SK-N-SH (cell line): Measurements from ENCODE around the gene CD22. TPM values are rescaled to one million over a fixed set of nuclear protein-coding genes. Genes with fewer than 3 reads are reported as not detected.

Source experiments
- CTCF ChIA-PET: fragments of 300-600, 350-600 bp; formaldehyde crosslinking; extraction: SDS; loops from one replicate; lab custom pipeline; 2021; lab: Yijun Ruan, JAX
- POLR2A ChIA-PET: fragments of 350-600 bp; sonication (Branson Sonifier 250); formaldehyde crosslinking; extraction: SDS; loops from one replicate; lab custom pipeline; 2020; ENCODE audit warnings: antibody characterized with exemption, inconsistent platforms; lab: Yijun Ruan, JAX
- DNase-seq: peaks from one replicate; pipeline ENCODE4 v3.0.0; 2012
- H2AFZ ChIP-seq: fragments of 200-600 bp; sonication (generic); 2 replicates; pipeline ENCODE4 v1.8.1; 2016; ENCODE audit warnings: antibody characterized with exemption, mild to moderate bottlenecking, low read depth
- H3F3A ChIP-seq: fragments of 200-600 bp; sonication (generic); replicated peaks from 2 replicates; pipeline ENCODE3; 2016; ENCODE audit warnings: antibody characterized with exemption, mild to moderate bottlenecking; ENCODE audit not compliant: insufficient read depth
- H3K27ac ChIP-seq, 2 experiments: fragments of 200-500 bp in 1 of 2; fragments of 200-600 bp in 1 of 2; sonication (Bioruptor generic) in 1 of 2; sonication (generic), shearing (Covaris generic) in 1 of 2; 2 replicates each; pipeline versions ENCODE4 v1.5.1 to v1.6.1; 2014 to 2016; ENCODE audit warnings: low read depth in 2 of 2, inconsistent platforms in 1 of 2, low read length in 1 of 2, mild to moderate bottlenecking in 1 of 2, mixed read lengths in 1 of 2
- H3K27me3 ChIP-seq: fragments of 200-600 bp; sonication (generic), shearing (Covaris generic); 2 replicates; pipeline ENCODE4 v1.6.1; 2016; ENCODE audit warnings: mixed run types; ENCODE audit not compliant: insufficient read depth
- H3K36me3 ChIP-seq, 2 experiments: fragments of 200-500 bp in 1 of 2; fragments of 200-600 bp in 1 of 2; sonication (Bioruptor generic) in 1 of 2; sonication (generic) in 1 of 2; replicated peaks in 1 of 2; 2 replicates each; pipeline versions ENCODE3 to v1.5.1; 2014 to 2016; ENCODE audit warnings: low read length in 1 of 2, mild to moderate bottlenecking in 1 of 2; ENCODE audit not compliant: insufficient read depth in 2 of 2, control insufficient read depth in 1 of 2
- H3K4me1 ChIP-seq, 2 experiments: fragments of 200-500 bp in 1 of 2; fragments of 200-600 bp in 1 of 2; sonication (Bioruptor generic) in 1 of 2; sonication (generic), shearing (Covaris generic) in 1 of 2; 2 replicates each; pipeline versions ENCODE4 v1.5.1 to v1.6.1; 2014 to 2016; ENCODE audit warnings: low read depth in 1 of 2, low read length in 1 of 2, mixed run types in 1 of 2; ENCODE audit not compliant: insufficient read depth in 2 of 2, control insufficient read depth in 1 of 2
- H3K4me2 ChIP-seq: fragments of 200-600 bp; sonication (generic), shearing (Covaris generic); 2 replicates; pipeline ENCODE4 v1.6.1; 2017; ENCODE audit warnings: mixed run types
- H3K4me3 ChIP-seq, 2 experiments: fragments of 200-500 bp in 1 of 2; fragments of 200-600 bp in 1 of 2; sonication (Bioruptor generic) in 1 of 2; sonication (generic), shearing (Covaris generic) in 1 of 2; 2 replicates each; pipeline versions ENCODE4 v1.5.1 to v1.8.1; 2014 to 2016; ENCODE audit warnings: low read depth in 2 of 2, inconsistent platforms in 1 of 2, low read length in 1 of 2, mild to moderate bottlenecking in 1 of 2, mixed read lengths in 1 of 2, moderate library complexity in 1 of 2
- H3K79me2 ChIP-seq: fragments of 200-600 bp; sonication (generic); 2 replicates; pipeline ENCODE4 v1.8.1; 2017; ENCODE audit warnings: mild to moderate bottlenecking; ENCODE audit not compliant: insufficient read depth
- H3K9ac ChIP-seq: fragments of 200-600 bp; sonication (generic); 2 replicates; pipeline ENCODE4 v1.6.1; 2017; ENCODE audit warnings: mixed run types
- H3K9me2 ChIP-seq: fragments of 200-600 bp; sonication (generic); 2 replicates; pipeline ENCODE4 v1.6.1; 2017; ENCODE audit warnings: mixed run types
- H3K9me3 ChIP-seq: fragments of 200-600 bp; sonication (generic); 2 replicates; pipeline ENCODE4 v1.6.1; 2017; ENCODE audit warnings: mixed run types, mild to moderate bottlenecking, moderate library complexity
- H4K20me1 ChIP-seq: fragments of 200-600 bp; sonication (generic); 2 replicates; pipeline ENCODE4 v1.6.1; 2017; ENCODE audit warnings: mild to moderate bottlenecking, mixed run types; ENCODE audit not compliant: insufficient read depth
- CHD2 ChIP-seq: fragments of 150-350 bp; IDR thresholded peaks from 2 replicates; pipeline ENCODE4 v1.6.1; 2018; ENCODE audit warnings: low read length; ENCODE audit not compliant: partially characterized antibody
- CTCF ChIP-seq: fragments of 200-600 bp; sonication (generic); IDR thresholded peaks from 2 replicates; pipeline ENCODE4 v1.6.1; 2017; ENCODE audit warnings: antibody characterized with exemption, mild to moderate bottlenecking, moderate library complexity
- ELF1 ChIP-seq: IDR thresholded peaks from 2 replicates; pipeline ENCODE4 v1.4.0; 2012
- EP300 ChIP-seq, 2 experiments: IDR thresholded peaks; 2 replicates each; pipeline versions ENCODE4 v1.4.0 to v1.6.1; 2012; ENCODE audit warnings: borderline replicate concordance in 1 of 2, low read depth in 1 of 2, low read length in 1 of 2
- FOXJ3 ChIP-seq: sonication (generic); formaldehyde crosslinking; IDR thresholded peaks from 2 replicates; pipeline ENCODE4 v1.5.1; 2020; ENCODE audit warnings: mild to moderate bottlenecking, missing genetic modification reagents
- FOXM1 ChIP-seq: IDR thresholded peaks from 2 replicates; pipeline ENCODE4 v1.4.0; 2012; ENCODE audit warnings: low read depth, mild to moderate bottlenecking
- GATA2 ChIP-seq: sonication (generic); formaldehyde crosslinking; IDR thresholded peaks from 2 replicates; pipeline ENCODE4 v1.5.0; 2020; ENCODE audit warnings: mild to moderate bottlenecking, missing genetic modification reagents
- JUND ChIP-seq: IDR thresholded peaks from 2 replicates; pipeline ENCODE4 v1.4.0; 2012
- MEF2A ChIP-seq: IDR thresholded peaks from 2 replicates; pipeline ENCODE4 v1.4.0; 2012; ENCODE audit warnings: low read depth, borderline replicate concordance
- POLR2AphosphoS5 ChIP-seq: IDR thresholded peaks from 2 replicates; pipeline ENCODE4 v1.6.1; 2012; ENCODE audit warnings: low read depth, low read length
- RCOR1 ChIP-seq: fragments of 150-350 bp; IDR thresholded peaks from 2 replicates; pipeline ENCODE4 v1.6.1; 2017; ENCODE audit warnings: antibody characterized with exemption, low read length
- REST ChIP-seq: IDR thresholded peaks from 2 replicates; pipeline ENCODE4 v1.6.1; 2012; ENCODE audit warnings: mild to moderate bottlenecking, low read depth, low read length, moderate library complexity
- RXRA ChIP-seq: IDR thresholded peaks from 2 replicates; pipeline ENCODE4 v1.4.0; 2012; ENCODE audit warnings: low read depth, mild to moderate bottlenecking, borderline replicate concordance
- SIN3A ChIP-seq: IDR thresholded peaks from 2 replicates; pipeline ENCODE4 v1.6.1; 2012; ENCODE audit warnings: low read depth, mild to moderate bottlenecking, low read length, moderate library complexity, borderline replicate concordance
- SMC3 ChIP-seq: IDR thresholded peaks from 2 replicates; pipeline ENCODE4 v1.6.1; 2012; ENCODE audit warnings: low read depth, low read length, improper control_type of control experiment
- TEAD4 ChIP-seq: IDR thresholded peaks from 2 replicates; pipeline ENCODE4 v1.4.0; 2012; ENCODE audit warnings: mild to moderate bottlenecking, borderline replicate concordance; ENCODE audit not compliant: insufficient read depth
- USF1 ChIP-seq: IDR thresholded peaks from 2 replicates; pipeline ENCODE4 v1.4.0; 2012; ENCODE audit warnings: low read depth, borderline replicate concordance
- USF2 ChIP-seq: fragments of 150-350 bp; IDR thresholded peaks from 2 replicates; pipeline ENCODE4 v1.6.1; 2017; ENCODE audit warnings: antibody characterized with exemption, low read length, low read depth, borderline replicate concordance
- ZBTB33 ChIP-seq: IDR thresholded peaks from 2 replicates; pipeline ENCODE4 v1.4.0; 2012; ENCODE audit warnings: low read depth, borderline replicate concordance
- WGBS: methylation state at CpG from one replicate; pipeline ENCODE4 v1.1.6; 2017; ENCODE audit warnings: low lambda C conversion rate; 5-methylcytosine and 5-hydroxymethylcytosine counted together
- polyA plus RNA-seq, 3 experiments: library from polyadenylated mRNA; depleted of rRNA; stranded (reverse); fragments of >200 nt; gene quantifications; 2 replicates each; pipeline ENCODE4 v1.2.3, GENCODE V29; 2012

Gene CD22
- polyA plus RNA-seq, 1 of the 3 experiments (the other 2 are of a cell fraction) = 0.18 TPM

GRCh38 chr19:35375505-35376307, 46.7 kb downstream of the CD22 start:
- Histone ChIP-seq H3K9ac (no peak overlapping the region), H3F3A (no peaks in the 10 kb centered on the region), H3K9me3 (no peaks in the 10 kb centered on the region), H3K4me3 (no peak overlapping the region), H3K27ac (no peak overlapping the region), H3K36me3 (no peaks in the 10 kb centered on the region), H3K27me3 (peaks cover 17% of the 10 kb centered on the region; the same call in 1 of the 2 replicates), H3K79me2 (no peaks in the 10 kb centered on the region), H3K4me1 (no peaks in the 10 kb centered on the region), H3K4me2 (no peak overlapping the region), H3K9me2 (no peaks in the 10 kb centered on the region), H2AFZ (no peak overlapping the region), H4K20me1 (no peaks in the 10 kb centered on the region)
- CTCF ChIA-PET = interaction anchor here (1.1 kb wide), 1 partner anchor 135 kb away, joined by 3 read pairs; no protein-coding TSS in a partner anchor
- DNase-seq = no peak
- POLR2A ChIA-PET = no interaction called here
- no peak for TF ChIP-seq GATA2 (CRISPR knock-in tag)
- no peak for TF ChIP-seq MEF2A
- TF ChIP-seq CHD2 = no peak
- TF ChIP-seq RCOR1 = no peak
- no peak for TF ChIP-seq EP300 (IDR thresholded peaks at IDR 0.05; ENCODE audit: borderline replicate concordance in 1 of 2, low read depth in 1 of 2, low read length in 1 of 2)
- no peak for TF ChIP-seq CTCF
- TF ChIP-seq RXRA = no peak
- no peak for TF ChIP-seq REST
- no peak for TF ChIP-seq SMC3
- TF ChIP-seq SIN3A = no peak
- TF ChIP-seq USF1 = no peak
- no peak for TF ChIP-seq ZBTB33
- TF ChIP-seq USF2 = no peak
- no peak for TF ChIP-seq FOXM1
- no peak for TF ChIP-seq JUND
- no peak for TF ChIP-seq ELF1
- TF ChIP-seq FOXJ3 (CRISPR knock-in tag) = no peak
- no peak for TF ChIP-seq POLR2AphosphoS5
- TF ChIP-seq TEAD4 = no peak
- WGBS = 26% methylated on average over 12 of the region's 12 CpGs
